ENCODE data around the gene CINP.
"Not testable (repeated sequence)": the region's sequence is repeated elsewhere in the genome, so short reads cannot be mapped to it uniquely, and the experiment has no call there.

CINP gene

DNA sequence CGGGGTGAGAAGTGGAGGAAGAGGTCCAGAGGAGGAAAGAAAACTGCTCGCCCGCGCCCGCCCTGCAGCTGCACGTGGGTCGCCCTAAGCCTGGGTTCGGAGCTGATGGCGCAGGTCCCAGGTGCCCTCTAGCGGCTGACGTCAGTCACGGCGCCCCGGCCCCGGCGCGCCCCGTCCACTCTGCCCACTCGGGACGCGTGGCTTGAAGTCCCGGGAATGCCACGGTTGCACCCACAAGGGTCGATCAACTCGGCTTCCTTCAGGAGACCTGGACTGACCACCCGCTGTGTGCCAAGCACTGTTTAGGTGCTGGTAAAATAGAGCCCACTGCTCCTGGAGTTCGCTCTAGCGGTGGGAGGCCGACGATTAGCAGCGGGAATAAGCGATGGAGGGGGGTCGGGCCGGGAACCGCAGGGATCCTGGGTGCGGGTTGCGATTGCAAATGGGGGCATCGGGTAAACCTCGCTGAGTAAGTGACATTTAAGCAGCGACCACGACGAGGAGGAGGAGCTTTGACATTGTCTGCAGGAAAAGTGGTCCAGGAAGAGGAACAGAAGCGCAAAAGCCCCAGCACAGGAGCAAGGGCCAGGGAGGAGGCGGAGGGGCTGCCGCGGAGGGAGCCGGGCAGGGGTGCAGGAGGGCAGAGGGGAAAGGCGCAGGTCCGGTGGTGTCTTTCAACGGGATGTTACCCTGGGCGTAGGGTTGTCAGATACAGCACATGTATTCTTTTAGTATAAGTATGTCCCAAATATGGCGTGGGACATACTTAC lies 48.3 kb downstream of the CINP start:
- H3K9ac ChIP-seq (ENCODE audit: low read length) = peak overlapping the region; percentile 38; the same call in 1 of the 2 replicates
- DNase-seq = peak; percentile 68
- H3K4me2 ChIP-seq (ENCODE audit: low read depth, low read length) = peak overlapping the region; percentile 82
- H2AFZ ChIP-seq (ENCODE audit: low read length) = peak overlapping the region; percentile 86
- peaks cover 8% of the 10 kb centered on the region; the same call in 1 of the 2 replicates for H3K4me1 ChIP-seq (ENCODE audit: low read length)
- H4K20me1 ChIP-seq (ENCODE audit: insufficient read depth, low read length) = no peaks in the 10 kb centered on the region
- H3K27ac ChIP-seq (ENCODE audit: low read length) = peak overlapping the region; percentile 13; the same call in 1 of the 2 replicates
- no peaks in the 10 kb centered on the region for H3K36me3 ChIP-seq (replicated peaks; ENCODE audit: insufficient read depth, low read length)
- no peaks in the 10 kb centered on the region for H3K9me2 ChIP-seq (replicated peaks; ENCODE audit: insufficient read depth, low read length)
- H3K4me3 ChIP-seq (ENCODE audit: low read length) = peak overlapping the region; percentile 70
- no peaks in the 10 kb centered on the region for H3K9me3 ChIP-seq (replicated peaks; ENCODE audit: insufficient read depth, low read length)
- no peaks in the 10 kb centered on the region for H3K79me2 ChIP-seq (ENCODE audit: low read length)
- H3F3A ChIP-seq (ENCODE audit: insufficient read depth, low read length) = peaks cover 16% of the 10 kb centered on the region
- H3K27me3 ChIP-seq (replicated peaks; ENCODE audit: insufficient read depth, low read length) = no peaks in the 10 kb centered on the region
- no peak for TF ChIP-seq EZH2phosphoT487 (IDR thresholded peaks at IDR 0.05; ENCODE audit: low read length)
- TF ChIP-seq, protein P1, sequence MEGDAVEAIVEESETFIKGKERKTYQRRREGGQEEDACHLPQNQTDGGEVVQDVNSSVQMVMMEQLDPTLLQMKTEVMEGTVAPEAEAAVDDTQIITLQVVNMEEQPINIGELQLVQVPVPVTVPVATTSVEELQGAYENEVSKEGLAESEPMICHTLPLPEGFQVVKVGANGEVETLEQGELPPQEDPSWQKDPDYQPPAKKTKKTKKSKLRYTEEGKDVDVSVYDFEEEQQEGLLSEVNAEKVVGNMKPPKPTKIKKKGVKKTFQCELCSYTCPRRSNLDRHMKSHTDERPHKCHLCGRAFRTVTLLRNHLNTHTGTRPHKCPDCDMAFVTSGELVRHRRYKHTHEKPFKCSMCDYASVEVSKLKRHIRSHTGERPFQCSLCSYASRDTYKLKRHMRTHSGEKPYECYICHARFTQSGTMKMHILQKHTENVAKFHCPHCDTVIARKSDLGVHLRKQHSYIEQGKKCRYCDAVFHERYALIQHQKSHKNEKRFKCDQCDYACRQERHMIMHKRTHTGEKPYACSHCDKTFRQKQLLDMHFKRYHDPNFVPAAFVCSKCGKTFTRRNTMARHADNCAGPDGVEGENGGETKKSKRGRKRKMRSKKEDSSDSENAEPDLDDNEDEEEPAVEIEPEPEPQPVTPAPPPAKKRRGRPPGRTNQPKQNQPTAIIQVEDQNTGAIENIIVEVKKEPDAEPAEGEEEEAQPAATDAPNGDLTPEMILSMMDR (IDR thresholded peaks at IDR 0.05; ENCODE audit: low read length) = peak; percentile 65

DNA sequence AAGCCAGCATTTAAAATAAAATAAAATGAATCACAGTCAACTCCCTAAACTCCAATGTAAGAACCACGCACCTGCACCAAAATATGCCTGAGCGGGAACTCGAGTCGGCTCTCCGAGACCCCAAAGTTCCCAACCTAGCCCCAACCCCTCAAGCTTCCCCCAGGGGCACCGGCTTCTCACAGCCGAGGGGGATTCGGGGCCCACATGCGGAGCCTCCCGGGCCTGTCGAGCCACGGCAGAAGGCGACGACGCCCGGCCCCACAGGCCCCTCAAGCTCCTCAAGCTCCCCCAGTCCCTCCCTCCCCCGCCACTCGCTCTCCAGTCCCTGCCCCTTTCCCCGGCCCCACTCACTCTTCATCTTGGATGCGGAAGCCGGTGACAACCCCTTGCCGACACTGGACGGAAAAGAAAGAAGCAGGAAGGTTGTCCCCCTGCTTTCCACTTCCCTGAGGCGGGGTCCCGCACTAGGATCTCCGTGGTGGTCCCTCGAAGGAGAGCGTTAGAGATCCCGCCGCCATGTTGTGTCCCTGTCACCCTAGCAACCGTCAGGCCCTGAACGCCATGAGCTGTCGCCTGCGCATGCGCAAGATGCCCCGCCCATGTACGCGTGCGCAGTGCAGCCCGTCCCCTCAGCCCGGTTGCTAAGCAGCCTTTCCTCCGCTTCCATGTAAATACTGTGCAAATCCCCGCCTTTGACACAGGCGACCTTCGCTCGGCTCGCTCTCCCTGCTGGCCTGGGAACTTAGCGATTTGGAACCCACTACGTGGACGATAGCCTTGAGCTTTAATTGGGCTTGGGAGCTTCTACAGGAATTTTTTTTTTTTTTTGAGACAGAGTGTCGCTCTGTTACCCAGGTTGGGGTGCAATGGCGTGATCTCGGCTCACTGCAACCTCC lies 57.8 kb downstream of the CINP start, which contains the start of gene MOK:
Gene MOK (minus strand): TSS at position 554 of the 896 bp plus-strand sequence. CDS start 196 bp downstream, at position 358.
- Histone ChIP-seq H3K9me3 (replicated peaks; ENCODE audit: insufficient read depth, low read length) (no peaks in the 10 kb centered on the region), H3F3A (ENCODE audit: insufficient read depth, low read length) (no peaks in the 10 kb centered on the region), H2AFZ (ENCODE audit: low read length) (peak within 1 kb of the TSS; percentile 74), H3K9ac (ENCODE audit: low read length) (peak within 1 kb of the TSS; percentile 63), H3K4me1 (ENCODE audit: low read length) (no peaks in the 10 kb centered on the region), H3K79me2 (ENCODE audit: low read length) (no peaks in the 10 kb centered on the region), H3K27me3 (replicated peaks; ENCODE audit: insufficient read depth, low read length) (no peaks in the 10 kb centered on the region), H3K4me2 (ENCODE audit: low read depth, low read length) (peak within 1 kb of the TSS; percentile 77), H3K27ac (ENCODE audit: low read length) (no peak within 1 kb of the TSS), H3K9me2 (replicated peaks; ENCODE audit: insufficient read depth, low read length) (no peaks in the 10 kb centered on the region), H3K4me3 (ENCODE audit: low read length) (peak within 1 kb of the TSS; percentile 68), H4K20me1 (ENCODE audit: insufficient read depth, low read length) (no peaks in the 10 kb centered on the region), H3K36me3 (replicated peaks; ENCODE audit: insufficient read depth, low read length) (no peaks in the 10 kb centered on the region)
- DNase-seq = peak; percentile 86
- TF ChIP-seq EZH2 (optimal IDR thresholded peaks at IDR 0.05; ENCODE audit: low read depth, low read length) = no peak
- TF ChIP-seq EZH2phosphoT487 (IDR thresholded peaks at IDR 0.05; ENCODE audit: low read length) = no peak
- TF ChIP-seq, protein P1 (IDR thresholded peaks at IDR 0.05; ENCODE audit: low read length) = no peak

DNA sequence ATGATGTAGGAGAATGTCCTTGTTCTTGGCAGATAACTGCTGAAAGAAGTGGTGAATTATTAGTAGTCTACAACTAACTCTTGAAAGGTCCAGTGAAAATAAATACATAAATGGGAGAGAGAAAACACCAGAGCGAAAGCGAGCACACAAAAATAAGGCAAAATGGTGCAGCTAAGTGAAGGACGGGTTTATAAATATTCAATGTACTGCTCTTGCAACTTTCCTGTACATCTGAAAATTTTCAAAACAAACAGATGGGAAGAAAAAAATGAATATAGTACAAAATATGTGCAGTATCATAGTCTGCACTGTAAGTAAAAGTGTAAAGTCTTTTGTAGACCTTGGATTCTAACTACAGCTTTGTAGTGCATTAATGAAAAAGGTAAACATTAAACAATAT lies 59.0 kb downstream of the CINP start:
- Histone ChIP-seq H4K20me1 (ENCODE audit: insufficient read depth, low read length) (no peaks in the 10 kb centered on the region), H3K9me3 (replicated peaks; ENCODE audit: insufficient read depth, low read length) (no peaks in the 10 kb centered on the region), H3K9me2 (replicated peaks; ENCODE audit: insufficient read depth, low read length) (no peaks in the 10 kb centered on the region), H2AFZ (ENCODE audit: low read length) (no peak overlapping the region), H3K27ac (ENCODE audit: low read length) (no peak overlapping the region), H3K4me1 (ENCODE audit: low read length) (no peaks in the 10 kb centered on the region), H3K9ac (ENCODE audit: low read length) (no peak overlapping the region), H3K4me3 (ENCODE audit: low read length) (no peak overlapping the region), H3K79me2 (ENCODE audit: low read length) (no peaks in the 10 kb centered on the region), H3K4me2 (ENCODE audit: low read depth, low read length) (no peak overlapping the region), H3F3A (ENCODE audit: insufficient read depth, low read length) (no peaks in the 10 kb centered on the region), H3K27me3 (replicated peaks; ENCODE audit: insufficient read depth, low read length) (no peaks in the 10 kb centered on the region), H3K36me3 (replicated peaks; ENCODE audit: insufficient read depth, low read length) (no peaks in the 10 kb centered on the region)
- TF ChIP-seq EZH2 (optimal IDR thresholded peaks at IDR 0.05; ENCODE audit: low read depth, low read length) = no peak
- TF ChIP-seq, protein P1 (IDR thresholded peaks at IDR 0.05; ENCODE audit: low read length) = no peak
- TF ChIP-seq EZH2phosphoT487 (IDR thresholded peaks at IDR 0.05; ENCODE audit: low read length) = no peak
- DNase-seq = no peak

DNA sequence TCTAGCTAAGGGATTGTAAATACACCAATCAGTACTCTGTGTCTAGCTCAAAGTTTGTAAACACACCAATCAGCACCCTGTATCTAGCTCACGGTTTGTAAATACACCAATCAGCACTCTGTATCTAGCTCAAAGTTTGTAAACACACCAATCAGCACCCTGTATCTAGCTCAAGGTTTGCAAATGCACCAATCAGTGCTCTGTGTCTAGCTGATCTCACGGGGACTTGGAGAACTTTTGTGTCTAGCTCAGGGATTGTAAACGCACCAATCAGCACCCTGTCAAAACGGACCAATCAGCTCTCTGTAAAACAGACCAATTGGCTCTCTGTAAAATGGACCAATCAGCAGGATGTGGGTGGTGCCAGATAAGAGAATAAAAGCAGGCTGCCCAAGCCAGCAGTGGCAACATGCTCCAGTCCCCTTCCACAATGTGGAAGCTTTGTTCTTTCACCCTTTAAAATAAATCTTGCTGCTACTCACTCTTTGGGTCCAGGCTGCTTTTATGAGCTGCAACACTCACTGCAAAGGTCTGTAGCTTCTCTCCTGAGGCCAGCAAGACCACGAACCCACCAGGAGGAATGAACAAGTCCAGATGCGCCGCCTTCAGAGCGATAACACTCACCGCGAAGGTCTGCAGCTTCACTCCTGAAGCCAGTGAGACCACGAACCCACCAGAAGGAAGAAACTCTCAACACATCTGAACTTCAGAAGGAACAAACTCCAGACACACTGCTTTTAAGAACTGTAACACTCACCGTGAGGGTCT lies 64.2 kb downstream of the CINP start:
- not testable (repeated sequence) for H3K27ac ChIP-seq (ENCODE audit: low read length); H3K27me3 ChIP-seq (replicated peaks; ENCODE audit: insufficient read depth, low read length); H3F3A ChIP-seq (ENCODE audit: insufficient read depth, low read length); H3K4me1 ChIP-seq (ENCODE audit: low read length); H3K9me3 ChIP-seq (replicated peaks; ENCODE audit: insufficient read depth, low read length); H3K9ac ChIP-seq (ENCODE audit: low read length); H3K9me2 ChIP-seq (replicated peaks; ENCODE audit: insufficient read depth, low read length); H3K79me2 ChIP-seq (ENCODE audit: low read length); DNase-seq; H3K4me3 ChIP-seq (ENCODE audit: low read length); H2AFZ ChIP-seq (ENCODE audit: low read length); H4K20me1 ChIP-seq (ENCODE audit: insufficient read depth, low read length); H3K36me3 ChIP-seq (replicated peaks; ENCODE audit: insufficient read depth, low read length); H3K4me2 ChIP-seq (ENCODE audit: low read depth, low read length)
